ENCODE measurements around the gene CANX. TPM values are rescaled to one million over a fixed set of nuclear protein-coding genes. Genes with fewer than 3 reads are reported as not detected.

CANX gene
- total RNA-seq, 1 donor from 2014 or later, result 649 TPM

GRCh38 chr5:179749857-179750508, 51.2 kb downstream of the CANX start:
- peak; percentile 68 for DNase-seq (ENCODE audit: low spot score)

- no peak for DNase-seq (ENCODE audit: low spot score)
These were observed 55.2 kb downstream of the CANX start for GRCh38 chr5:179753971-179754370.

- no peak for DNase-seq (ENCODE audit: low spot score)
These were observed 56.3 kb downstream of the CANX start for GRCh38 chr5:179755022-179755421.

- no peak for DNase-seq (ENCODE audit: low spot score)
These were observed 60.2 kb downstream of the CANX start for GRCh38 chr5:179758955-179759354.

GRCh38 chr5:179759581-179760551, 61.1 kb downstream of the CANX start:
- no peak for DNase-seq (ENCODE audit: low spot score)

GRCh38 chr5:179762079-179762780, 63.5 kb downstream of the CANX start:
- DNase-seq (ENCODE audit: low spot score), result no peak

- DNase-seq (ENCODE audit: low spot score), result no peak
These were observed 64.0 kb downstream of the CANX start for GRCh38 chr5:179762781-179763176.

GRCh38 chr5:179763215-179763945, 64.6 kb downstream of the CANX start:
- no peak for DNase-seq (ENCODE audit: low spot score)

- no peak for DNase-seq (ENCODE audit: low spot score)
These were observed 65.3 kb downstream of the CANX start for GRCh38 chr5:179764056-179764455.

GRCh38 chr5:179765400-179765799, 66.6 kb downstream of the CANX start:
- DNase-seq (ENCODE audit: low spot score), result no peak

- no peak for DNase-seq (ENCODE audit: low spot score)
These were observed 67.4 kb downstream of the CANX start for GRCh38 chr5:179766021-179766725.

GRCh38 chr5:179766726-179767455, 68.1 kb downstream of the CANX start:
- no peak for DNase-seq (ENCODE audit: low spot score)

- no peak for DNase-seq (ENCODE audit: low spot score)
These were observed 68.8 kb downstream of the CANX start for GRCh38 chr5:179767496-179768100.

GRCh38 chr5:179768326-179769085, 69.7 kb downstream of the CANX start:
- no peak for DNase-seq (ENCODE audit: low spot score)

GRCh38 chr5:179769271-179769670, 70.5 kb downstream of the CANX start:
- DNase-seq (ENCODE audit: low spot score), result no peak

GRCh38 chr5:179769796-179770195, 71.0 kb downstream of the CANX start:
- no peak for DNase-seq (ENCODE audit: low spot score)

- no peak for DNase-seq (ENCODE audit: low spot score)
These were observed 72.6 kb downstream of the CANX start for GRCh38 chr5:179771311-179771895.

GRCh38 chr5:179772351-179772750, 73.6 kb downstream of the CANX start:
- DNase-seq (ENCODE audit: low spot score), result no peak
